T-helper 2 cell treated with Interferon-gamma antibody and Interleukin-4, amounts not matched to agents 5 μg/mL and 100 μg/mL, for 36 hours (primary cell): ENCODE measurements around the gene SIAH1.
"Not testable (repeated sequence)": the region's sequence is repeated elsewhere in the genome, so short reads cannot be mapped to it uniquely, and the experiment has no call there.

Source experiments
- DNase-seq: peaks from one replicate; pipeline ENCODE4 v3.0.0; 2021; ENCODE audit warnings: low spot score
- H3K27ac Mint-ChIP-seq: one replicate; pipeline ENCODE4 v1.8.0; 2021; ENCODE audit warnings: mild to moderate bottlenecking, mixed read lengths
- H3K27me3 Mint-ChIP-seq: one replicate; pipeline ENCODE4 v1.8.0; 2021; ENCODE audit warnings: low read depth, mixed read lengths
- H3K36me3 Mint-ChIP-seq: one replicate; pipeline ENCODE4 v1.8.0; 2021; ENCODE audit warnings: low read depth, mixed read lengths
- H3K4me1 Mint-ChIP-seq: one replicate; pipeline ENCODE4 v1.8.0; 2021; ENCODE audit warnings: low read depth, mixed read lengths
- H3K4me3 Mint-ChIP-seq: one replicate; pipeline ENCODE4 v1.8.0; 2022; ENCODE audit warnings: mild to moderate bottlenecking, moderate library complexity, mixed read lengths
- H3K9me3 Mint-ChIP-seq: one replicate; pipeline ENCODE4 v1.8.0; 2021; ENCODE audit warnings: mixed read lengths

The SIAH1 gene

DNA sequence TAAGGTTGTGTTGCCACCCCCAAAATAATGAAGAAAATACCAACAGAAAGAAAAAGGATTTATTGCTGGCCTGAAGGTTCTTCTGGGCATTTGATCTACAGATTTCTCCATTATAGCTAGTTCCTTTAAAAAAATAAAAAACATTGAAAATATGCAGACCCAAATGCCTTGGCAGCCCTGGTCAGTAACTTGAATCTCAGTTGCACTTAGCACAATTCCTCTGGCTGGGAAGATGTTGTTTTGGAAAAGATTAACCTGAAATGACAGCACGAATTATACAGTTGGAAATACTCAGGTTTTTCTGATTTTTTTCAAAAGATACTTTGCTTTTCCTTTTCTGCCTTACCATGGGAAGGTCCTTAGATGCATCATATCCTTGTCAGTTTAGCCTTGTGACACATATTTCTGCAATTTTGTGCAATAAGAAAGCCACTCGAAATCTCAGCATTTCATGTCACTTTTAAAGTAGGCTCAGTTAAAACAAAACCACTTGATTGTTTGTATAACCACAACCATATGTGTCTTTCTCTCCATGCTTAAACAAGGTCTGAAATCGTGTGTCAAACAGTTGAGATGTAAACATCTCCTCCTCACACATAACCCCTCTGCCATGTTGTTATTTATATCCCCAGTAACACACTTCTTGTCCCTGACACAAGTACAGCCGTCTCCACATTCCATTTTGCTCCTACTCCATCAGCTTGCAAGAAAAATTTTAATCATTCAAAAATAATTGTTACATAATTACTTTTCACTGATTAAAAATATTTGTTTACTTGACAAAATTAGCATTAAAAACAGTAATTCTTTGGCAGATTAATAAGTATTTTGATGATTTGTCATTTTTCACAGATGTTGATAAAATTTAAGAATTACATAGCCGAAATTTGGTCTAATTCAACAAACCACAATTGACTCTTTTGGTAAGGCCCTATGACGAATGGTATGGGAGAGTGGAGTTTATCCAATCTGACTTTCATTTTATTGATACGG lies 61.1 kb downstream of the SIAH1 start:
- no peaks in the 10 kb centered on the region for H3K9me3 Mint-ChIP-seq
- peaks cover 16% of the 10 kb centered on the region for H3K4me1 Mint-ChIP-seq
- no peak overlapping the region for H3K27ac Mint-ChIP-seq
- H3K36me3 Mint-ChIP-seq = peaks cover 20% of the 10 kb centered on the region
- H3K27me3 Mint-ChIP-seq = no peaks in the 10 kb centered on the region
- no peak for DNase-seq
- no peak overlapping the region for H3K4me3 Mint-ChIP-seq

DNA sequence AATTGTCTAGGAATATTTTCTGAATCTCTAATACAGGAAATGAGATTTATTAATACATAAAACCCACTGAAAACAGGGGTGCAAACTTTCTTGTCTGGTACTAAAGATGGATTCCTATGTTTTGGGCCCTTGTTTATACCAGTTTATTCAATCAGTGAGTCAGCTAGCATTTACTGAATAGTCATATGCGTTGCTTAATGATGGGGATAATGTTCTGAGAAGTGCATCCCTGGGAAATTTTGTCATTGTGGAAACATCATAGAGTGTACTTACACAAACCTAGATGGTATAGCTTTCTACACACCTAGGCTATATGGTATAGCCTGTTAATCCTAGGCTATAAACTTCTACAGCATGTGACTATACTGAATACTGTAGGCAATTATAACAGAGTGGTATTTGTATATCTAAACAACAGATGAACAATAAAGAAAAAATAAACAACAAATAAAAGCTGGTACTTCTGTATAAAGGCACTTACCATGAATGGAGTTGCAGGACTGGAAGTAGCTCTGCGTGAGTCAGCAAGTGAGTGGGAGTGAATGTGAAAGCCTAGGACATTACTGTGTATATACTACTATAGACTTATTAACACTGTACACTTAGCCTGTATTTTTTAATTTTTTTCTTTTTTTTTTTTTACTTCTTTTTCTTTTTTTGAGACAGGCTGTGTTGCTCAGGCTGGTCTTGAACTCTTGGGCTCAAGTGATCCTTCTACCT lies 63.7 kb downstream of the SIAH1 start:
- H3K27me3 Mint-ChIP-seq = no peaks in the 10 kb centered on the region
- no peak for DNase-seq
- peaks cover 27% of the 10 kb centered on the region for H3K36me3 Mint-ChIP-seq
- no peak overlapping the region for H3K27ac Mint-ChIP-seq
- peaks cover 37% of the 10 kb centered on the region for H3K4me1 Mint-ChIP-seq
- no peak overlapping the region for H3K4me3 Mint-ChIP-seq
- no peaks in the 10 kb centered on the region for H3K9me3 Mint-ChIP-seq

DNA sequence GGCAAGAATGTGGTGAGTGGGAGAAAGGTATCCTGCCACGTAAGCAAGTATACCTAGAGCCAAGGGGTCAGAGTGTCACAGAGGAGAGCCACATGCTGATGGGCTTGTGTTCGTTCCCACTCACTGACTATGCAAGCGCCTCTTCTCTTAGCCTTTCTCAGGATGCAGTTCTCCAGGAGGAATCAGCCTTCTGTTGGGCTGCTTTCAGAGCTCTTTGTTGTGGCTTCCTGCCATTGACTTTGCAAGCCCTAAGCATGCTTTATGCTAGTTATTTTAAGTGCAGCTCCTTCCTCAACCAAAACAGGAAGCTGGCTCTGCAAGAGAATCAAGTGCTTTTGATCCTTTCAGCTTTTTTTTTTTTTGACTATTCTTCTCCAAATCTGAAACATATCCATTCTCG lies 66.6 kb downstream of the SIAH1 start:
- peaks cover 31% of the 10 kb centered on the region for H3K4me1 Mint-ChIP-seq
- H3K9me3 Mint-ChIP-seq = peaks cover 5% of the 10 kb centered on the region
- H3K27me3 Mint-ChIP-seq = no peaks in the 10 kb centered on the region
- peak overlapping the region; percentile 59 for H3K4me3 Mint-ChIP-seq
- peaks cover 37% of the 10 kb centered on the region for H3K36me3 Mint-ChIP-seq
- DNase-seq = peak; percentile 7
- H3K27ac Mint-ChIP-seq = peak overlapping the region; percentile 77

DNA sequence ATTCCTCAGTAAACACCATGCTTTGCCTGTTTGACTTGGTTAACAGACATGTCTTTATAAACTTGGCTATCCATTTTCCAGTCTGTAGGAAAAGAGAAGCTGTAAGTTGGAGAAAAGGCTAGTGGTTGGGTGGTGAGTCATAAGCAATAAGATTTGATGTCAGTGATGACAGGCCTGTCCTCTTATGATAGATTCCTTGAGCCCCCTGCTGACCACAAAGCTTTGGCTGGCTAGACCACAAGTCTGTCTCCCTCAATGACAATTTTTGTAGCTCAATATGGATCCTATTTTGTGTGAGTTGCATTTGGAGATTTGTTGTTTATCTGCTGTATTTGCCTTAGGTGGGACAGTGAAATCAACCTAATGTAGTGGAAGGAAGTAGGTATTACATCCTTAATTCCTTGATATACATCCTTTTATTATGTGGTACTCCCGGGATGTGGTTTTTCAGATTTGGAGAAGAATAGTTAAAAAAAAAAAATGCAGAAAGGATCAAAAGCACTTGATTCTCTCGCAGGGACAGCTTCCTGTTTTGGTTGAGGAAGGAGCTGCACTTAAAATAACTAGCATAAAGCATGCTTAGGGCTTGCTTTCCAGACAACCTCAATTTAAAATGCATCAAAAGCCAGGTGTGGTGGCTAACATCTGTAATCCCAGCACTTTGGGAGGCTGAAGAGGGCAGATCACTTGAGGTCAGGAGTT lies 67.4 kb downstream of the SIAH1 start:
- Mint-ChIP-seq H3K27ac (peak overlapping the region; percentile 12), H3K4me3 (peak overlapping the region; percentile 34), H3K9me3 (peaks cover 14% of the 10 kb centered on the region), H3K27me3 (no peaks in the 10 kb centered on the region), H3K4me1 (peaks cover 30% of the 10 kb centered on the region), H3K36me3 (peaks cover 44% of the 10 kb centered on the region)
- DNase-seq = peak; percentile 17

DNA sequence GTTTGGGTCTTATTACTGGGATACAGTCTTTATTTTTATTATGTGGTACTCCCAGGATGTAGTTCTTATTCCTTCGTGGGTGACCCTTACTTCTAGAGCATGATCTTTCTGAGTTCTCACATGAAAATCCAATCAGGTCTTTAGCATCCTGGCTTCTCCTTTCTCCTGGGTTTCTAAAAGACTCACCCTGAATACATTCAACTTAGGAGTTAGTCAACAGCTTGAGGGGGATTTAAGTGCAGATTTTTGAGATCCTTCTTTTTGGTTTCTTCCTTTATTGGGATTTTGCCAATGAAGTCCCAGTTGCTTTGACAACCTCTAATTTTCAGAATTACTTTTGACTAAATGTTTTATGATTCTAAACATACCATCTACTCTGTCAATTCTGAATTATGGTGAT lies 68.2 kb downstream of the SIAH1 start:
- peaks cover 49% of the 10 kb centered on the region for H3K36me3 Mint-ChIP-seq
- no peak for DNase-seq
- H3K4me3 Mint-ChIP-seq = no peak overlapping the region
- H3K9me3 Mint-ChIP-seq = peaks cover 21% of the 10 kb centered on the region
- H3K27ac Mint-ChIP-seq = no peak overlapping the region
- peaks cover 30% of the 10 kb centered on the region for H3K4me1 Mint-ChIP-seq
- no peaks in the 10 kb centered on the region for H3K27me3 Mint-ChIP-seq

DNA sequence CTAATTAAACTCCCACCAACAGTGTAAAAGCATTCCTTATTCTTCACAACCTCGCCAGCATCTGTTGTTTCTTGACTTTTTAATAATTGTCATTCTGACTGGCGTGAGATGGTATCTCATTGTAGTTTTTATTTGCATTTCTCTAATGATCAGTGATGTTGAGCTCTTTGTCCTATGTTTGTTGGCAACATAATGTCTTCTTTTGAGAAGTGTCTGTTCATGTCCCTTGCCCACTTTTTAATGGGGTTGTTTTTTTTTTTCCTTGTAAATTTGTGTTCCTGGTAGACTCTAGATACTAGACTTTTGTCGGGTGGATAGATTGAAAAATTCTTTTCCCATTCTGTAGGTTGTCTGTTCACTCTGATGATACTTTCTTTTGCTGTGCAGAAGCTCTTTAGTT lies 71.3 kb downstream of the SIAH1 start:
- H3K27me3 Mint-ChIP-seq, H3K4me3 Mint-ChIP-seq, DNase-seq, H3K27ac Mint-ChIP-seq: not testable (repeated sequence)
- H3K9me3 Mint-ChIP-seq = peaks cover 45% of the 10 kb centered on the region
- peaks cover 74% of the 10 kb centered on the region for H3K36me3 Mint-ChIP-seq
- H3K4me1 Mint-ChIP-seq = peaks cover 22% of the 10 kb centered on the region

DNA sequence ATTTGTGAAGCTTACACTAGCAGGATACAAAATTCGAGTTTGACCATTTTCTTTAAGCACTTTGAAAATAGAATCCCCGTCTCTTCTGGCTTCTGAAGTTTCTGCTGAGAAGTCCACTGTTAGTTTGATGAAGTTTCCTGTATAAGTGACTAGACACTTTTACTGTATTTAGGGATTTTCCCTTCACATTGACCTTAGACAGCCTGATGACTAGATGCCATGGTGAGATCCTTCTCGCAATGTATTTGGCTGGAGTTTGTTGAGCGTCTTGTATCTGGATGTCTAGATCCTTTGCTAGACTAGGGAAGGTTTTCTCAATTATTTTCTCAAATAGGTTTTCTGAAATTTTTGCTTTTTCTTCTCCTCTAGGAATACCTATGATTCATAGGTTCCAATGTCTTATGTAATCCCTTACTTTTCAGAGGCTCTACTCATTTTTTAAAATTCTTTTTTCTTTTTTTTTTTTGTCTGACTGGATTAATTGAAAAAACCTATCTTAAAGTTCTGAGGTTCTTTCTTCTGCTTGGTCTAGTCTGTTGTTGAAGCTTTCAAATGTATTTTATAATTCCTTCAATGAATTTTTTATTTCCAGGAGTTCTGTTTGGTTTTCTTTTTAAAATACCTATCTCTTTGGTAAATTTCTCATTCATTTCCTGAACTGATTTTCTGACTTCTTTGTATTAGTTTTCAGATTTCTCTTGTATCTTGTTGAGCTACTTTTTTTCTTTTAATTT lies 74.1 kb downstream of the SIAH1 start:
- Mint-ChIP-seq H3K4me1 (no peaks in the 10 kb centered on the region), H3K27ac (no peak overlapping the region), H3K36me3 (peaks cover 87% of the 10 kb centered on the region), H3K27me3 (no peaks in the 10 kb centered on the region), H3K9me3 (peaks cover 60% of the 10 kb centered on the region), H3K4me3 (no peak overlapping the region)
- no peak for DNase-seq
